Glomerular visceral epithelial cell (primary cell): ENCODE results near the gene ABLIM1.

ENCODE experiments used
- DNase-seq: peaks from one replicate; pipeline ENCODE4 v3.0.0-alpha.2; 2016; ENCODE audit errors: extremely low spot score

The ABLIM1 gene

GRCh38 chr10:114680543-114681117, 22.6 kb upstream of the ABLIM1 start:
- no peak for DNase-seq

- DNase-seq = no peak
These were observed 21.5 kb upstream of the ABLIM1 start for GRCh38 chr10:114679552-114679951.

- no peak for DNase-seq
These were observed 20.7 kb upstream of the ABLIM1 start for GRCh38 chr10:114678820-114679219.

GRCh38 chr10:114678336-114678735, 20.3 kb upstream of the ABLIM1 start:
- DNase-seq = no peak

- DNase-seq = no peak
These were observed 16.3 kb upstream of the ABLIM1 start for GRCh38 chr10:114674346-114674745.

GRCh38 chr10:114669648-114670047, 11.6 kb upstream of the ABLIM1 start:
- no peak for DNase-seq

GRCh38 chr10:114668375-114669080, 10.5 kb upstream of the ABLIM1 start:
- DNase-seq = no peak

GRCh38 chr10:114665873-114666272, 7.8 kb upstream of the ABLIM1 start:
- DNase-seq = no peak

GRCh38 chr10:114665406-114665805, 7.3 kb upstream of the ABLIM1 start:
- DNase-seq = peak; percentile 36

GRCh38 chr10:114664127-114664526, 6.1 kb upstream of the ABLIM1 start:
- no peak for DNase-seq

GRCh38 chr10:114663626-114664025, 5.6 kb upstream of the ABLIM1 start:
- DNase-seq = no peak

GRCh38 chr10:114662646-114663217, 4.7 kb upstream of the ABLIM1 start:
- DNase-seq = no peak

GRCh38 chr10:114661212-114661880, 3.3 kb upstream of the ABLIM1 start:
- DNase-seq = no peak

GRCh38 chr10:114655671-114656070, 2.4 kb downstream of the ABLIM1 start:
- no peak for DNase-seq

- DNase-seq = no peak
These were observed 3.1 kb downstream of the ABLIM1 start for GRCh38 chr10:114654822-114655575.

GRCh38 chr10:114653926-114654325, 4.1 kb downstream of the ABLIM1 start:
- DNase-seq = no peak

- DNase-seq = no peak
These were observed 5.4 kb downstream of the ABLIM1 start for GRCh38 chr10:114652402-114653368.

GRCh38 chr10:114650831-114651230, 7.2 kb downstream of the ABLIM1 start:
- DNase-seq = no peak

- DNase-seq = no peak
These were observed 7.8 kb downstream of the ABLIM1 start for GRCh38 chr10:114650266-114650665.

- no peak for DNase-seq
These were observed 8.7 kb downstream of the ABLIM1 start for GRCh38 chr10:114649217-114649903.
